Amniotic stem cell (primary cell): Measurements from ENCODE around the gene ALDH1A3.
"Not testable (repeated sequence)": the region's sequence is repeated elsewhere in the genome, so short reads cannot be mapped to it uniquely, and the experiment has no call there.

ENCODE experiments used
- DNase-seq: peaks from one replicate; lab custom pipeline; 2025; lab: John Stamatoyannopoulos, UW

ALDH1A3 gene

DNA sequence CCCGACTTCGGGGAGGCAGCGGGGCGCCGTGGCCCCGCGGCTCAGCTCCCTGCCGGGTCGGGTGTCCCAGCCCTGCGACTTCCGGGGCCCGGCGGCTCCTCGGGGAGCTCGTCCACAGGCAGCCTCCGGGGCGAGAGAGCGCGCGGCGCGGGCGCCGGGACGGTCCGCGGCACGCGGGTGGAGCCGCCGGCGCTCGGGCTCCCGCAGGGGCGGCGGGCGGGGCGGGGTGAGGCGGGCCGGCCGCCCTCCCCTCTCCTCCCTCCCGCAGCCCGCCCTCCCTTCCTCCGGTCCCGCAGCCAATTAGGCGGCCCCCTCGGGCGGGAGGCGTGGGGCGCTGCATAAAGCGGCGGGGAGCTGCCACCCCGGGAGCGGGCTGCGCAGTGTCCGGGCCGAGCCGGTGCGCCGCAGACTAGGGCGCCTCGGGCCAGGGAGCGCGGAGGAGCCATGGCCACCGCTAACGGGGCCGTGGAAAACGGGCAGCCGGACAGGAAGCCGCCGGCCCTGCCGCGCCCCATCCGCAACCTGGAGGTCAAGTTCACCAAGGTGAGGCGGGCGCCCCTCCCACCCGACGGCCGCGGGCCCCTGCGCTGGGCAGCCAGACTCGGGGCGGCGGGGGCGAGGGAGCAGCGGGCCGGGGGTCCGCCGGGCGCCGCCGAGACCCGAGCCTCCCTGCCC lies at the start of gene ALDH1A3:
Gene ALDH1A3 (plus strand): TSS at position 368 of the 675 bp plus-strand sequence. CDS start 77 bp downstream, at position 445.
- DNase-seq, result peak; percentile 17

DNA sequence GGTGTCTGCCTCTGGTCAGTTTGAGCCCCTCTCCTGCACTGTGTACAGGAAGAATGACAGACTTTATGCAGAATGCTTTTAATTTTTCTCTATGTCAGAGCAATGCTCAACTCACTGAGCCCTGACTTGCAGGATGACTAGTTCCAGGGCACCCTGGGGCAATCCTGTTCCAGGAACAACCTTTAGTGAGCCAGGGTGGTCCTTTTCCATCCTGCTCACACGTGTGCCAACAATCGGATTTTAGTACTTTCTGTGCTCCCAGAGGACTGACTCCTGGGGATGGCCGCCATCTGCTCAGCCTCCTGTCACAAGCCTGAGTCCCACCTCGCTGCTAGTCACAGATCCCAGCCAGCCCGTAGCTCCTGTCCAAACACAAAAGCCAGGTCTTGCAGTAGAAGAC lies 48.2 kb upstream of the ALDH1A3 start:
- no peak for DNase-seq

DNA sequence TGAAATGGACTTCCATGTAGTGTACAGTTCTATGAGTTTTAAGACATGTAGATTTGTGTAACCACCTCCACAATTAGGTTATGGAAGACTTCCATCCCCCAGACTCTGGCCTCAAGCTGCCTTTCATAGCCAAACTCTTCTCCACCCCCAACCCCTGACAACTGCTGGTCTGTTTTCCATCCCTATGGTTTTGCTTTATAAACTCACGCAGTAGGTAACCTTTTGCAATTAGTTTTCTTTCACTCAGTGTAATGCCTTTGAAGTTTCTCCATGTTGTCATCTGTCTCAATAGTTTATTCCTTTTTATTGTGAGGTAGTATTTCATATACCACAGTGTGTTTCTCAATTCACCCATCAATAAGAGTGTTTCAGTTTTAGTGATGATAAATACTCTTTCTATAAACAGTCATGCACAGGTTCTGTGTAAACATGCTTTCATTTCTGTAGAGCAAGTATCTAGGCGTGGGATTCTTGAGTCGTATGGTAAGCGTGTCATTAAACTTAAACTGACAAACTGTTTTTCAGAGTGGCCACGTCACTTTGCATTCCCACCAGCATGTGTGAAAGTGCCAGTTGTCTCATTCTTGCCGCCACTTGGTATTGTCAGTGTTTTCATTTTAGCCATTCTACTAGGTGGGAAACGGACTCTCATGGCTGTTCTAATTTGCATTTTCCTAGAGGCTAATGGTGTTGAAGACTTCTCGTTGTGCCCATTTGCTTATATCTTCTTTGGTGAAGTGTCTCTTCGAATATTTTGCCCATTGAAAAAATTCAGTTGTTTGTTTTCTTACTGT lies 47.3 kb upstream of the ALDH1A3 start:
- no peak for DNase-seq

DNA sequence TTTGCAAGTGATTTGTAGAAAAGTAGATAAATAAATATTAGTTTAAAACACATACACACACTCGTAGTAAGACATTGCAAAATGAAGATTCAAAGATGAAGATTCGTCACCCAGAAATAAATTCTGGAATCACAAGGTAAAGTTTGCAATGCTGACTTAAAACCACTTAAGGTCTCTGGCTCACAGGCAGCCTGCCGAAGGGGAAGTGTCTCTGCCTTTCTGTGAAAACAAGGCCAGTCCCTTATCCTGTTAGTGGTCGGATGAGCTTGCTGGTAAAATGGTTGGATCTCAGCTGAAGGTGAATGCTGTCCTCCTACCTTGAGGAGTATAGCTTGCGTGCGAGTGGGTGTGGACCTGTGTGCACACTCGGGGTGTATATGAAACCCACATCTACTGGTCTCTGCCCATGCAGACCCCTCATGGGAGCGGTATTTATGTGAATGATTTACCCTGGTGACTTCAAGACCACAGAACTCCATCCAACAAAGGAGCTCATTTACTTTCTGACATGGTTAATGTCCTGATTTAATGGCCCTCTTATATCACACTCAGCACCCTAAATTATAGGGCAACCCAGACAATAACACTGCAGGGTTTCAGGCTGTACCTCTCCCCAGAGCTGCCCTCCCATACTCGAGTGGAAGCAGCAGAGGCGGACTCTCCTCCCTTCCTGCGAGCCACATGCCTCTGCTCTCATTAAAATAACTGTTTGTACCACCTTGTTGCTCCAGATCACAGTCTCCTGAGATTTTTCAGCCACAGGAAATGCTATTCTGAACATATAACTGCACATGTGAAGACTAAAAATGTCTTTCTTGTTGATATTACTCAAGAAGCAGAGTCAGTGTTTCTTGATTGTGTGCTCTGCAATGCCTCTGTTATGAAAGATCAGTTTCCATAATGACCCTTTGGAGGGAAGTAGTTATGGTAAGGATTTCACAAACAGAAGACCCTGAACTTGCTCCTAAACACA lies 45.9 kb upstream of the ALDH1A3 start:
- DNase-seq, result no peak

DNA sequence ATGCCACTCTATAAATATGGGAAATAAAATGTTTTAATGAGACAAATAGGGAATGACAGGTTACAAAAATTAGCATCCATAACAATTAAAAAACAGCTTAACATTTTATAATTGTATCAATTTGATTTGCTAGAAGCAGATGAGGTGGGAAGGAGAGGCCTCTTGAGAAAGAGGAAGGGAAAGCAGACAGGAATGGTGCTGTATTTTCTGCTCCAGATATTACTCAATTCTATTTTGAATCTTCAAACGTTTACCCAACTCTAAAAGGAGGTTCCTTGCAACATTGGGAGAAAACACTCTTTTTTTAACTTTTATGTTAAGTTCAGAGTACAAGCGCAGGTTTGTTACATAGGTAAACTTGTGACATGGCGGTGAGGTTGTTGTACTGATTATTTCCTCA lies 44.9 kb upstream of the ALDH1A3 start:
- DNase-seq, result no peak

DNA sequence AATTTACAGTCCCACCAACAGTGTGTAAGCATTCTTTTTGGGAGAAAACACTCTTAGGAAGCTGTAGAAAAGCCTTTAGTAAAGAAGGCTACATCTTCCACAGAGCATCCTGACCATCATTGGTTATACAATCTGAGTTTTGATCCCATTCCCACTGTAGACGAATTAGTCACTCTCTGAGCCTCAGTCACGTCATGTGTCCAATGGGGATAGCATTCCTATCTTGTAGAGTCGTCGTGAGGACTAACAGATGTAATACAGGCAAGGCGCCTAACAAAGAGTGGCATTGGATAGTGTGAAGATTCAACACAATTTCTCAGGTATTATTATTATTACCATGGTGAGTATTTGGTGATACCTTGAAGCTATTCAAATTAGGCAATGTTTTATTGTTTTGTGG lies 44.0 kb upstream of the ALDH1A3 start:
- no peak for DNase-seq

DNA sequence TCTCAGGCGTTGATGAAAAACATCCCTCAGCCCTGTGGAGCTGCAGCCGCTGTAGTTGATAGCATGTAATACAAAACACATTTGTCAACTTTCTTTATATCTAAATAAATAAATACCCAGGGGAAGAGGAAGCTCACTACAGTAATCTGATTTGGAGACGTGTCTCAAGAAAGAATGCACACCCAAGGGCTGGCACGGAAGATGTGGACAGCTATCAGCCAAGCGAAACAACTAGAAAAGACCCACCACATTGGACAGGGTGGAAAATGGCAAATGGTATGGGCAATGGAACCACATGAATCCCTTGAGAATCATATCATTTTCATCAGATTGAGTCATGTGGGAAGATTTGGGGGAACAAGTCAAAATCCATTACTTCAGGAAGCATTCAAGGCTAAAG lies 43.1 kb upstream of the ALDH1A3 start:
- DNase-seq, result no peak

DNA sequence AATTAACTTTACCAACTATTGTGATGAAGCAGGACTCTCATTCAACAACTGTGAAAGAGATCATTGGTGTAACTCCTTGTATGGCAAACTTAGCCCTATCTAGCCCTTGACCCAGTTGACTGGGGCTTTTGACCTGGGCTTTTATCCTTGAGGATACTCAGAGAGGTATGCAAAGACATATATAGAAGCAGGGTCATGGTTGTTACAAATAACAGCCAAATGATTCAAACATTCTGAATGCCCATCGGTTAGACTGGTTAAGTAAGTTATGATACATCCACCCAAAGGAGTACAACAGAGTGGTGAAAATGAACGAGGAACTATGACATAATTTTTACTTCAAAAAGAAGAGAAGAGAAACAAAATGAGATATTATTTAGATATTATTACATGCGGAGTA lies 38.2 kb upstream of the ALDH1A3 start:
- no peak for DNase-seq

DNA sequence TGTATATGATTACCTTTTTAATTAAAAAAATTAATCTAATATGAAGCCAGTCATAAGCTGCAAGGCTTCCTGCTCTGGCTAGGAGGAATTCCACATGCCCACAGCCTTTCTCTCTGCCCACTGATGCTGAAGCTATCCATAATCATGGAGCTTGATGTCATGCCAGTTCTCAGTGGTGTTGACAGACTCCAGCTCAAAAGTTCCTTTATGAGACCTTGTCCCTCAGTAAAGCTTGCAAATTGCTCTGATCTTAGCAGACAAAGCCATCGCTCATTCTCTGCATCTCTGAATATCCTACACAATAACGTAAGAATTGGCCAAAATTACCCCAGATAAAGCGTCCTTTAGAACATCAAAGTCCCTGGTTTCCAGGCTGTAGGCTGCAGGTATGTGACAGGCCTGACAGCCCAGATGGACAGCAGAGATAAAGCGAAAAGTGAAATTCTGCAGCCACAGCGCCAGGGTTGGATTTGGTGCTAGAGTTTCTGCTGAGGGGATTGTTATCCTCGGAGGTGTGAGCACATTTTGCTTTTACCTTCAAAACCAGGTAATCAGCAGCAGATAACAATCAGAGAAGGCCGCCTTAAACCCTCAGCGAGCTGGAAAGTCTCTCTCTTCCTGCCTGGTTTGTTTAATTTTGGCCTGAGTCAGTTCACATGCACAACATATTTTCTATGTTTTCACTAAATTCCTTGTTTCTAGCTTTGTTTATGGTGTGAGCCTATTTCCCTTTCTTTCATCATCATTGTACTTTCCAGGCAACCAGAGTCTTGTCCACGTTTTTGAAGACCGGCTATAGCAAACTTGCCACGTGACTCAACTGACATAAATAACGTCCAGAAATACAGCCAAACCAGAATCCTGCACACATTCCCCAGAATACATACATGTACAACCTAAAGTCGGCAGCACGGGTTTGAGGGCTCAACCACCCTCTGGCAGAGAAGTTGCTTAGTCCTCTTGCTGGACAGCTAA lies 36.6 kb upstream of the ALDH1A3 start:
- DNase-seq, result peak; percentile 76

DNA sequence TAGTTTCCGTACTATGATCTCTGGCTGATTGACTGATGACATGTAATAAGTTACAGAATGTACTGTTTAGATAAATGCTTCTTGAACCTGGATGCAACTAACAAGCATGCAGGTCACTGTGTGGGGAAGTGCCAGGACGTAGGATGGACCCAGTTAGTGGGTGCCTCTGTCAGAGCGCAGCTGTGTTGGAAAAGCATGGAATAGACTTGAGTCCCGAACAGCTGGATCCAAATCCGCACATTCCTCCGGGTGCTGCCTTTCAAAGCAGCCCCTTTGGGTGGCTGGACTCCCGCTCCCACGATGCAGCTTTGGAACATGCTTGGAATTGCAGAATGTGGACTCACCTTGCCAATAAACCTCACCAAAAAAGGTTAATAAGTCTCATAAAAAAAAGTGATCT lies 35.5 kb upstream of the ALDH1A3 start:
- no peak for DNase-seq

DNA sequence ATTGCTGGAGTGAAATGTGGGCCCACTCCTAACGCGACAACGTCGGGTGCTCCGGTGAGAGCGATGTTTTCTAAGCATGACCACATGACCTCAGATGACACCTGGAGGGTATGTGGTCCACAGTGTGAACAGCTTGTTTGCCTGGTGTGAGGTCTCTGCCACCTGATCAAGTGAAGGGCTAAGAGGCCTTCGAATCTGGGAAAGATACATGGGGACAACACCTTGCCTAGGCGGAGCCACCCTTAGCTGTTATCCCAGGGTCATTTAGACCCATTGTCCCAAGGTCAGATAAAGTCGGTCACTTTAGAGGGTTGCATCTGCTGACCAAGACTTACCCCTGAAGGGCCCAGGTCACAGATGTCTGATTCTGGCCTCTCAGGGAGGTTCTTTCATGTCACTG lies 34.9 kb upstream of the ALDH1A3 start:
- no peak for DNase-seq

DNA sequence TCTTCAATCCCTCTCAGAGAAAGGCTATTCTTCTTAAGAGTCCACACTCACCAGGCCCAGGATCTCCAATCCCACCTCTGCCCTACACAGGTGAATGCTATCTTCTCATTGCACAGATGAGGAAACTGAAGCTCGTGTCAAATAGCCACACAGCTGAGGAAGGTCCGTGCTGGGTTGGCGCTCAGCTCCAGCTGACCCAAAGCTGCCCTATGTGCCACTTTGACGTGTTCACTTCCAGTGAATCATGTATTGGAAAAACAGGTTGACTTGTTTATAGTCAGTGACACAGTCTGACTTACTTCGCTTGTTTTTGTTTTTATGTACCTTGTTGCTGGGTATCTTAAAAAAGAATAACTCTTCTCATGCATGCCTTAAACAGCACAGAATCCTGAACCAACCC lies 32.4 kb upstream of the ALDH1A3 start:
- no peak for DNase-seq

DNA sequence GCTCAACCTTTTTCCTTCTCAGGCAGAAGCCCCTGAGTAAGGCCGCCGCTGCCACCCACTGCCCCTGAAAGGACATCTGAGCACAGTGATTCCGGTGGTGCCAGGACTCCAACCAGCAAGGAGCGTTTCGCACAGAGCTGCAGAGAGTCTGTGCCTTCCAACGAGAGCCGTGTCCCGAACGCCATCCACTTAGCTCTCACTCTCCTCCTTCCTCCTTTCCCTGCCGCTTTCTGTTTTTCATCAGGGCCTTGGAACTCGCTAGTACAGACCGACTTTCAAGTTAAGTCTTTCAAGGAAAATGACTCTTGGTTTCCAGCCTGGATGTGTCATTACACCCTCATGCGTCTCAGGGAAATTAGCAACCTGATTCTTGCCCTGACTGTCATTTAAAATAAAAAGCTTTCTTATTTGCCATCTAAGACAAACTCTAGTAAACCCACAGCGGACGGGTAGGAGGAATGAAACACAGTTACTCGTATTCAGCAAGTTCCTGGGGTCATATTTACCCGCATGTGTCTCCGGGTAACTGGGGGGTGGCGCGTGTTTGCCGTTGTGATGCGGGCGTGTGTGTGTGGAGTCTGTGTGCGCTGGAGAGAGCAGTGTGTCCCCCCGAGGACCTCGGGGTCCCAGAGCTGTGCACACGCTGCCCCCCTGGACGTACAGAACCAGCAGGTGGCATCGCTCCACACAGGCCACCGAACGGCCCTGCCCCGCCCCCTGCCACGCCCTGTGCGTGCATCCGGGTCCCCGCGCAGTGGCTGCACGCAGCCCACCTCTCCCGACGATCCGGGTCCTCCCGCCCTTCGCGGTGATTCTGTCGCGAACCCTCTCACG lies 30.4 kb upstream of the ALDH1A3 start:
- DNase-seq, result no peak

DNA sequence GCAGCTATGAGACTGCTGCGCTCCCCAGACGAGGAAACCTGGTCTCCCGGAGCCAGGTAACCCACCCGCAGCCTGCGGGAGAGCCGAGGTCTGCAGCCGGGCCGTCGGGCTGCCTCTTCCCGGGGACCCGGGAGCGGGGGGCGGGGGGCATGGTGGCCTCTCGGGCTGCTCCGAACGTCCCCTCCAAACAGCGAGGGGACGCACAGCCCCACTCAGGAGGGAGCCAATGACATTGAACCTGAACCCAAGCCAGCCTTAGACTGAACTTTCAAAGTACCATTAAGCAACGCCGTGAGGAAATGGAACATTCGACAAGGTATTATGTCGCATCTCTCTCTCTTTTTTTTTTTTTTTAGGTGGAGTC lies 29.8 kb upstream of the ALDH1A3 start:
- no peak for DNase-seq

DNA sequence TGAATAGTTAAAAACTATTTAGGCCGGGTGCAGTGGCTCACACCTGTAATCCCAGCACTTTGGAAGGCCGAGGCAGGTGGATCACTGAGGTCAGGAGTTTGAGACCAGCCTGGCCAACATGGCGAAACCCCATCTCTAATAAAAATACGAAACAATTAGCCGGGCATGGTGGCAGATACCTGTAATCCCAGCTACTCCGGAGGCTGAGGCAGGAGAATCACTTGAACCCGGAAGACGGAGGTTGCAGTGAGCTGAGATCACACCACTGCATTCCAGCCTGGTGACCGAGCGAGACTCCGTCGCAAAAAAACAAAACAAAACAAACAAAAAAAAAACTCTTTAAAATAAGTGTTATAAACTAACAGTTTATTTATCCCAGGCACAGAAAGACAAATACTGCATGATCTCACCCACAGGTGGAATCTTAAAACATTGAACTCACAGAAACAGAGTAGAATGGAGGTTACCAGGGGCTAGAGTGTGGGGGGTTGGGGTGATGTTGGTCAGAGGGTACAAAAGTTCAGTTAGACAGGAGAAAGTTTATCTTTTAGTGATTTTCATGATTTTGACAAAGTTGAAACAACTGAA lies 28.1 kb upstream of the ALDH1A3 start:
- DNase-seq, result not testable (repeated sequence)

DNA sequence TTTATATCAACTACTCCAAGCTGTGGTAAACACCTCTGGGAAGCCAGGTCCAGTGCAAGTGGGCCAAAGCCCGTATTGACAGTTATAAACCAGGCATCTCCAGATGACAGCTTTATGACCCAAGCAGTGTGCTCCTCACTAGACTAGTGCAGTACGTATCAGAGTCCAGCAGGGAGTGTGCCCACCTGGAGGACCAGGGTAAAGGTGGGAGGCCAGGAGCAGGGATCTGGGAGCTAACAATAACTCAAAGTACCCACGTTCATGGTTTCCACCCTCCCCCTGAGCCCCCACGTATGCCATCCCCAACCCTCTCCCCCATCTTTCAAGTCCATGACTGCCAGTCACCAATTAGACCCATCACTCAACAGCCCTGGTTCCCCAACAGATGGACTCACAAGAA lies 27.0 kb upstream of the ALDH1A3 start:
- no peak for DNase-seq

DNA sequence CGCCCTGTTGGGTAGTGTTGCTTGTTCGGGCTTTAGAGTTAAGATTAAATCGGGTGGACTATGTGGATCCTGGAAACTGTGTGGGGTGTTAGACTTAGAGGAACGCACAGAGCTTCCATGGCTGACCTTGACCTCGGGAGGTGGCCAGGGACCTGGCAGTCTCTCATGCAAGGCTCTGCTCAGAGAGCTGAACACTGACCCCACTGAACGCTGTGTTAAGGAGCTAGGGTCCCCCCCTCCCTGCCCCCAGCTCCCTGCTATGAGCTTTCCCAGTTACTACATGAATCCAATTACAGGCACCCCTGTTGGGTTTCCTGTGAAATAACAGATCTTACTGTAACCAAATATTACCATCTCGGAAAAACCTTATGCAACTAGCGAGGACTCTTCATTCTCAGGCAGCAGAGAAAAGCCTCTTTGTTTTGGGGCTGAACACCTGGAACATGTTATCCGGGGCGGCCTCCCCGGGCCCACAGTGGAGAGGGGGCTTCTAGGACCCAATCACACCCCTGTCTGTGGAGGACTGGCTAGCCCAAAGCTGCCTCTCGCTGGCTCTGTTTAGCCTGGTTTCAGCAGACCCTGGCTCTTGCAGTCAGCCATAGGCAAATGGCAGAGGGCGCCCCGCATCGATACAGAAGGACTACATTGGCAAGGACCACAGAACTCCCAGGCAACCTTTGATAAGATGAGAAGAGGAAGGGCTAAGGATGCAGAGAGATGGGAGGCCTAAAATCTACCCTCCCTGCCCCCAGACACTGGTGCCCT lies 25.8 kb upstream of the ALDH1A3 start:
- DNase-seq, result no peak

DNA sequence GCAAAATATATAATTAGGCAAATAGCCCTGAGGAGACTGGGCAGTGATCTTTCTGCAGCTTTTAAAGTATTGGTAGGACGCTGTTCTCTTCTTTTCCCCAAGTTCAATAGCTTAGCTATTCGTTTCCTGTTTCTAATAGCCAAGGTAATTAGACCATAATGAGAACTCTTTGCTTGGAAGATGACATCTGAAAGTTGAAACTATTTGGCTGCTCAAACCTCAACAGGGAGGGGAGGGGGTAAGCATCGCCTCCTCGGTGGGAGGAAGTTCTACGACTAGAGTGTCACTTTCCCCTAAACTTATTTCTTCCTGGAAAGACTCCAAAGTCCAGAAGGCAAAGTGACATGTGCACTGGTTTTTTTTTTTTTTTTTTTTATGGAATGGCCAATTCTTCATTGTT lies 22.8 kb upstream of the ALDH1A3 start:
- no peak for DNase-seq

DNA sequence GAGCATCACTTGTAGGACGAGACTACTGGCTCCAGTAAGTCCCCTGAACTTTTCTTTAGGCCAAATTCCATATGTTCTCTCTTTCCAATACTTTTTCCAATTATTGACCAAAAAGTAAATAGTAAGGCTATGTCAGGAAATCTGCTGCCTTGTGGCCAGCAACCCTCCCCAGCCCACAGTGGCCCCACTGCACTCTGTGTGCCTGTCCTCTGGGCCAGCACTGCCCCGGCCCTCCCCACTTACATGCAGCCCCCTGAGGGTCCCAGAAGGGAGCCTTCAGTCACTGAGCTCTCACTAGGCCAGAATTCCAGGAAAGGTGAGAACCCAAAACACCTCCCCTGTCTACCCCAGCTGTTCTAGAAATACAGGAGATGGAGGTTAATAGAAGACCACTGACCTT lies 21.3 kb upstream of the ALDH1A3 start:
- DNase-seq, result no peak
